Skin of body (tissue), 2 donors: ENCODE results near the gene PDZRN4. TPM values are rescaled to one million over a fixed set of nuclear protein-coding genes. Genes with fewer than 3 reads are reported as not detected.

Experiments
- DNase-seq: peaks from one replicate; lab custom pipeline; 2025; lab: John Stamatoyannopoulos, UW
- total RNA-seq: library from RNA; depleted of rRNA; stranded (reverse); fragments of >200 nt; gene quantifications from one replicate; pipeline ENCODE4 v1.2.3, GENCODE V29; 2014

The PDZRN4 gene
- total RNA-seq, 1 donor from 2014 or later, result 0.79 TPM

DNA sequence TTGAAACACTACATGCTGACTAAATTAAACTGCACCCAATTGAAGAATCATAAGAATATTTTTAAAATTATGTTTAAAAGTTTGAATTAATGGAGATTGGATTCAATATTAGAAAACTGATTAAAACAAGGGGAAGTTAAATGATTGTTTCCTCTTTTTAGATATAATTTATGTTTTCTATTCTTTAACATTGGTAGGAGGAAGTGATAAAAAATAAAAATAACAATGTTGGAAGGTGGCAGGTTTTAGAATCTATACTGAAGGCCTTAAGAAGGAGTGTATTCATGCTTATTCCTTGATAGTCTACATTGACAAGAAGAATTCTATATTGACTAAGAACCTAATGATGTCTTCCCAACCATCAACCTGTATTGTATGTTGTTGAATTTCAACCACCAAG, 168.1 kb downstream of the PDZRN4 start:
- DNase-seq, result no peak

DNA sequence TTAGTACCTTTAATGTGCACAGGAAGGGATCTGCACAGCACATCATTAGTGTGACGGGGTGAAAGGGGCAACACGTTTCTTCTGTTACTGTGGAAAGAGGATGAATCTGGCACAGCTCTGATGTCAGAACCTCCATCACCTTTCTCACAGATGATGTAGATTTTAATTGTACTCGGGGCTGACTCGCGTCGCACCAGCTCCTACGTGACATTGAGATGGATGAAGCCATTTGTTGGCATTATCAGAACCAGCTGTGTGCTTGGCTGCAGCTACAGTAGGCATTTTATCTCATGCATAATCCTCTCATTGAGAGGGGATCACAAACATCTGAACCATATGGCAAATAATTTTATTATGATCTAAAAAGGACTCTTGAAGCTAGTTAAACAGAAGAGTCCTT, 173.6 kb downstream of the PDZRN4 start:
- DNase-seq, result no peak

DNA sequence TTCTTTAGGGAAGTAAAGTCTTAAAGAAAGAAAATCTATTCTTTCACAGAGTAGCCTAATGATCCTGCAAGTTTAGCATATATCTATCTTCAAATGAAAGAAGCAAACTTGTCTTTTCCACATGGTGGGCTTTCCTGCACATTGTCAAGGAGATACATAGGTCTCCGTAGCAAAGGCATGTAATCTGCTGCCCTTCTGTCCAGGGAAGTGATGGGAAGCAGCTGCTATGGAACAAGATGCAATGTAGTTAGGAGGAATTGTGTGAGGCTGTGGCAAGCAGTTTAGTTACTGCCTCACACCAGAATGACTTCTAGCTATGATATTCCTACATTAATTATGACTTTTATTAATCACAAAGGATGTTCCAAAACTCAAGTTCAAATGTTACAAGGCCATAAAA, 174.4 kb downstream of the PDZRN4 start:
- DNase-seq, result no peak

DNA sequence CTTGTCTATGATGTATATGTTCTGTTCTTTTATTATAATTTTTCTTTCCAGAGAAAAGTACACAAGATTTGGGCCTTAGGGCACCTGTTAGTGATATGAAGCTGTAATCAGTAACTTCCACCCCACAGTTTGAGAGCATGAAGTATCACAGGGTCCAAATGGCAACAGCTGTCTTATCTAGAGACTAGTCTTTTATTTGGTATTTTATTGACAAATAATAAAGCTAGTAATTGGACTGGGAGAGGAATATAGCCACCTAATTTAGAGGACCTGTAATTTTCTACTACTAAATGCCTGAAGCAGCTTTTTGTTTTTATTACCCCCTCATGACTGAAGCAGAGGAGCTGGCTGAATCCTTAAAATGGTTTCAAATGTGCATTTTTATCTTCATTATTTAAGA, 174.8 kb downstream of the PDZRN4 start:
- no peak for DNase-seq

DNA sequence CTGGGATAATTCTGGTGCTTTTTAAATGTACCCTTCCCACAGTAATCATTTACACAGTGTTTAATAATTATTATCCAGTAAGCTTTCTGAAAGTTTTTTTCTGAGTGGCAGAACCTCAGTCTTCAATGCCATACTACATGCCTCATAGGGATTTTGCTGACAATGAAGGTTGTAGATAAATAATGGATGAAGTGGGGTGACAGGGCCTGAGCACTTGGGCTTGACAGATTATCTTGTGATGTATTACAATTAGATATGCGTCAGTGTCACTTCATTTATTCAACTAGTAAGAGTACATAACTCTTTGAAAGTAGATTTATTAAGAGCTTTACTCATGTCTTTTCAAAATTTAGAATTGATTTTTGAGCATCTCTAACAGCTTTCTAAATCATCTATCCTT, 176.1 kb downstream of the PDZRN4 start:
- DNase-seq, result no peak

DNA sequence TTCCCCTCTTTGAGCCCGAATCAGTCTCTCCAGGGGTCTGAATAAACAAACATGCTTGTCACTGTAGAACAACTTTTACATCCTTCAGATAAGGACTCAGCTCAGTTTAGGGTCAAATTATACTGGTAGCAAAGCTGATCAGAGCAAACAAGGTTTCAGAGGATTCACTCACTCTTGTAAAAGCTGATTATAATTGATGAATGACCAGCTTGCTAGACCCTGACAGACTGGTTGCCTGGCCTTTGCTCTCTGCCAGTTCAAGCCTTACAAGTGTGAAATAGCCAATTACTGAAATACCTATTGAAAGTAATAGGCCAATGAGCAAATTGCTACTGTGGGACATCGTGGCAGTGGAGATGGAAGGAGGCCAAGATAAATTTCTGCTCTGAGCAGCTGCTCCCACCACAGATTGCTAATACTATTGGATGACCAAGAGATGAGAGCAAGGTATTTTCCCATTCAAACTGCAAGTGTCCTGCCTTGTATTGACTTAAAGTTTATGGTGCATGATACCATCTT, 177.6 kb downstream of the PDZRN4 start:
- DNase-seq, result no peak

DNA sequence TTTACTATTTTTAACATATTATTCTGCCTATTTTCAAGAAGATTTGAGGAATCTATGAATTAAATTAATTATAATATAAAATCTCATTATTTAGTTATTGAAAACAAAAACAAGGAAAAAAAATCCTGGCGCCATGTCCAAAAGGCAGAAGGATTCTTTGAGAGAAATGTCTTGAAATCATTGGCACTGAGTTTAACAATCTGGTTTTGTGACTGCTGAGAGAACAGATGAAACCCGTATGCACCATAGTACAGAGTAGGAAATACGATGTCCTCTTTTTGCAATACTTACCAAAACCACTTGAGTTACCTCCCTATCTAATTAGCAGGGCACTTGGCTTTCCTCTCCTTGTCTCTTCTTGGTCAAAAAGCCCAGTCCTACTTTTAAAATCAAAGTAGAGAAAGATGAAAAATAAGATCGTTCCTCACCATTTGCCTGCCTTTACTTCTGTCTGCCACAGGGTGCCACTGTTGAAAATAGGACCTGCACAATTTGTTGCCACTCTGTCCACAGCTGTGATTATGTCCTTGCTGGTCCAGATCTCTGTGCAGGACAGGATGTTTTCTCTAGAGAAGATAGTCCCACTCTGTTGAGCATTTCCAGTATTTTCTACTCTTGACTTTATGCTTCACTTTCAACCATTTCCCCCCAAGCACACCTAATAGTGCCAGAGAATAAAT, 179.7 kb downstream of the PDZRN4 start:
- no peak for DNase-seq

DNA sequence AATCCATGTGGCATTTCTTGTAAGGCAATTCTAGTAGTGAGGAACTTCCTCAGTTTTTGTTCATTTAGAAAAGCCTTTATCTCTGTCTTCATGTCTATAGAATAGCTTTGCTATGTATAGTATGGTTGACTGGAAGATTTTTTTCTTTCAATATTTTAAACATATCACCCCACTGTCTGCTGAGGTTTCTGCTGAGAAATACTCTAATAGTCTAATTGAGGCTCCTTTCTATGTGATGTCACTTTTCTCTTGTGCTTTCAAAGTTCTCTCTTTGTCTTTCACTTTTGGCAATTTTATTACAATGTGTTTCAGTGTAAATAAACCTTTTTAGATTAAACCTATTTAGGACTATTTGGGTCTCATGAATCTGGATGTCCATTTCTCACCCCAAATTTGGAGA, 192.8 kb downstream of the PDZRN4 start:
- no peak for DNase-seq

DNA sequence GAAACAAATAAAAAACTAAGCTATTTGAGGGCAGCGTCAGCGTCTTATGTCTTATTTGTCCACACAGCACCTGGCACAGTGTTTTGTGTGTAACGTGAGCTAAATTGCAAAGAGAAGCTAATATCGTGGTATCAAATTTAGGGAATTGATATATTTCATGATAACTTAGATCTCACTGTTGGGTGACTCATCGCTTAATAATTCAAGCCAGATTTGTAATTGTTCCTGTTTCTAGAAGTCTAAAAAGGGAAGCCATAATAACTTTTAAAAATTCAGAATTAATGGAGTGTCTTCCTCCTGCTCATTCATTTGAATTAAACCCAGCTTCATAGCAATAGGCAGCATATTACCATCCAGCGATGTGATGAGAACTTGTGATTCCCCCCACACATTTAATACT, 214.7 kb downstream of the PDZRN4 start:
- no peak for DNase-seq

DNA sequence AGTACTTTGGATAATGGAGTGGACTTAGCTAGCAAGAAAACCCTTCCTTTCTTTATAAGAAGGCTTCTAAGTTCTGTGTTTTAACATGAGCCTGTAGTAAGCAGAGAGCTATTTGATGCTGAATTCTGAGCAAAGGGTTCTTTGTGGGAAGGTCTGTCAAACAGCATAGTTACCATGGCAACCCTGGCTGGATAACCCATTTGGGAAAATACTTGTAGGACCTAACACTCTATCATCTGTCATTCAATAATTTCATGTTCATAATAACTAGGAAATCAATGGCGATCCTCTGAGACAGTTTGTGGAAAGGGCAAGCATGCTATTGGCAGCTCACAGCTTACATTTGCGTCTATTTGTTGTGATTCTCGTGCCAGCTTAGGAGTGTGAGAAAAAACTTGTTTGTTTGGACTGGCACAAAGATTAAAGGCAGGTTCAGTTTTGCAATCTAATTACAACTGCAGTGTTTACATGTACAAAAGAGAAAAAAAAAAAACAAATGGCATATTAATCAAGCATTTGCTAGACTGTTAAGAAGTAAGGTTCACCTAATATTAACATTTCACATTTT, 219.2 kb downstream of the PDZRN4 start:
- DNase-seq, result no peak

DNA sequence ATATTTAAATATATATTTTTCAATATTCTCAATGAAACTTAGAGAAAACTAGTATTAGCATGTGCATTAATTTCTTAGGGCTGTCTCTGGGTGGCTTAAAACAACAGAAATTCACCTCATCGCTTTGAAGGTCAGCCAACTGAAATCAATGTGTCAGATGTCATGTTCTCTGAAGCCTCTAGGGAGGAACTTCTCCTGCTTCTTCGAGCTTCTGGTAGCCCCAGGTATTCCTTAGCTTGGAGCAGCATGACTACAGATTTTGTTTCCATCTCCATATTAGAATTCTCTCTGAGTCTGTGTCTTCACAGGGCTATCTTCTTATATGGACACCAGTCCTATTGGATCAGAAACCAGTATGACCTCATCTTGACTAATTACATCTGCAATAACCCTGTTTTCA, 221.5 kb downstream of the PDZRN4 start:
- DNase-seq, result no peak

DNA sequence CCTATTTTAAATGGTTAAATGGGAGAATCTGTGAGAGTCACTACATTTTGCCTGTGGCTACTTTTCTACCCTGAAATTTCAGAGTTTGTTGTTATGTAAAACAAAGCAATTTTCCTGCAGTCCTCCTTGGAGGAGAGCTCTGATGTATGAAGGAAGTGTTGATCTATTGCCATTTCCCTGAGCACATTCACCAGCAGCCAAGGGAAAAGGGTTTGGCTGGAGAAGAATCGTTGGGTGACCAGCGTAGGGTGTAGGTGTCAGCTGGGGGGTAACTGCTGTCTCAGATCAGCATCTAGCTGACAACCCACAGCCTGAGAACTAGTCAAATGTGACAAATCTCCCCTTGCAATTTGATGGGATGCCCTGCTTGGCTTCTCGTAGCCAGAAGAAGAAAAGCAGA, 230.5 kb downstream of the PDZRN4 start:
- no peak for DNase-seq

DNA sequence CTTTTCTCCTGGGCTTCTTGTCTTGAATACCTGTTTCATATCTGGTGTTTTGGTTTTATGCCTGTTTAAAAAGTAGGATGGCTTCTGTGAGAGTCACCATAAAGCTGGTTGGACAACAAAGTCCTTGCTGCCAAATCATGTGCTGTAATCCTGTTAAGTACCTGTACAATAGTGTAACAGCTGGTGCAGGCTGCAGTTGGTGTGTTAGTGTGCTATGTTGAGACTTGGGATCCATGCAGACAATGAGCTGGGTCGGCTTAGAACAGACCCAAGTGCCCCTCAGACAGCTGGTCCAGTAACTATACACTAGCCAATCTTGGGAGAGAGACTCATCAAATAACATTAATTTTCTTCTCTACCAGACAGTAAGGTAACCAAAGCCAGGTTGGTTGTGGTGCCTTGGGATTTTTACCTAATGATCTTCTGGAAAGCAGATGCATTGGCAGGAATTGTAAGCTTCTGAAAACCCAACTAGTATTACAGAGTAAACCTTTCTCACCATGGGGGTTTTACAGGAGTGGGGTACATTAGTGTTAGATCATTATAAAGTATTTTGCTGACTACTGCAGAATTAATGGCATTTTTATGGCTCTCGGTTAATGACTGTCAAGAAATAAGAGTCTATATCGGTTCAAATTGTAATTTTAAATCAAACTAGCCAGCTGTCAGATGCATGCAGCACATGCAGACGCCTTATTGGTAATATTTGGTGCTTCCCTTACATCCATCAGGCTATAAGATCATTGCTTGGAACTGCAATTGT, 231.2 kb downstream of the PDZRN4 start:
- no peak for DNase-seq

DNA sequence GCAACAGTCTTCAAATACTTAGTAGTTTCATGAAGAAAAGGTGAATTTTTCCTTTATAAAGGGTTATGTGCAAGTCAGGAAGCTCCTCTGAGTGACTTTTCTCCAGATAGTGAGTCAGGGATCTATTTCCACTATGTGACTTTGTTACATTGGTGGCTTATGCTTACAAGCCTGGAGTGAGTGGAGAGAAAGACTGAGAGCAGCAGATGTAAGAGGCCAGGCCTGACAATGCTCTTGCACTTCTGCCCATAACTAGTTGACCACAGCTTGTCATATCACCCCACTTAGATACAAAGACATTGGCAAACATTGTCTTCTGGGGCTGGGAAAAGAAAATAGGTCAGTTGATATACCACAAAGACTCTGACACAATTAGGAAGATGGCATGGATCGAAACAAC, 236.5 kb downstream of the PDZRN4 start:
- no peak for DNase-seq

DNA sequence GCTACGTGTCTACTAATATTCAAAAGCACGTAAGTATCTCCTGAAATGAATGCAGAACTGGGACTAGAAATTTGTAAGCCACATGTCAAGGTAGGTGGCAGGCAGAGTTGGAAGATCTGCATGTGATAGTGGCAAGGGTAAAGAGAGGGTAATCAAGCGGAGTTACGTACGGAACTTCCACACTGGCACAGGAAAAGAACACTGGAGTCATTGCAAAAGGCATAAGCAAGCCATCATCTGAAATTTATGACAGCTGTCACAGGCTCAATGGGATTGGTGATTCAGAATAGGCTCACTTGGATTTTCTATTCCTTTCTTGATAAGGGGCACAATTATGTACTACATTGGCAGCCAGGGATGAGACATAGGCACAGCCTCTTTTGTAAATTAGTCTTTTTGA, 245.3 kb downstream of the PDZRN4 start:
- no peak for DNase-seq

DNA sequence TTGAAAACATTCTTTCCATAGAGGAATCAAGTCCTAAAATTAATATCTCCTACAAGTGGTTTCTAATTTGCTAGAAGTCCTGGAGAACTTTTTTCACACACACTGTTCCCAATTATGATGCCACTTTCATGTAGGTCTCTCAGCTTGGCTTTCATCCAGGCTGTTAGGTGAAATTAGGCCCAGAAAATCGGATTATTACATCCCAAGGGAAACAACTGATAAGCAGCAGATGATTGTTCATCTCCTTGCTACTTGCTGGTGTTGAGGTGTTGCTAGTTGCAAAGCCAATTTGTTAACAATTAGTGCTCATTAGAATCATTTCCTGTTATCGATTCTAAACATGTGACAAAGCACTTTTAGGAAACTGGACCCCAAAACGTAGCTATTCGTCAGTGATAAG, 248.0 kb downstream of the PDZRN4 start:
- DNase-seq, result no peak

DNA sequence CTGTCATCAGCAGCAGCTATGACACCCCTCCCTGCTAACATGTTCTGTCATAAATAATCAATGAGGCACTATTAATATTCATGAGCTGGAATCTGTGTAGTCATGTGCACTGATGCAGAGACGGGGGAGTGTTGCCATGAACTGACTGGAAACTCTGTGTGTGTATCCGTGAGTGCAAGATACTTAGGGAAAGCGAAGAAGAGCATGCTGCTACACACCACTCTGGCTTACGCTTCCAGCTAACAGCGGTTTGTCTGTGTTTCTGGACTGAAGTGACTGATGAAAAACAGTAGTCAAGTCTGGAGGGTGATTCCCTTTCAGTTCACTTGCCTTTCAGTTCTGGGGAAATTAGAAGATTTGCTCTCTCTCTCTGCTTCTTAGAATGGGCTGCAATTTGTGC, 249.4 kb downstream of the PDZRN4 start:
- DNase-seq, result no peak

DNA sequence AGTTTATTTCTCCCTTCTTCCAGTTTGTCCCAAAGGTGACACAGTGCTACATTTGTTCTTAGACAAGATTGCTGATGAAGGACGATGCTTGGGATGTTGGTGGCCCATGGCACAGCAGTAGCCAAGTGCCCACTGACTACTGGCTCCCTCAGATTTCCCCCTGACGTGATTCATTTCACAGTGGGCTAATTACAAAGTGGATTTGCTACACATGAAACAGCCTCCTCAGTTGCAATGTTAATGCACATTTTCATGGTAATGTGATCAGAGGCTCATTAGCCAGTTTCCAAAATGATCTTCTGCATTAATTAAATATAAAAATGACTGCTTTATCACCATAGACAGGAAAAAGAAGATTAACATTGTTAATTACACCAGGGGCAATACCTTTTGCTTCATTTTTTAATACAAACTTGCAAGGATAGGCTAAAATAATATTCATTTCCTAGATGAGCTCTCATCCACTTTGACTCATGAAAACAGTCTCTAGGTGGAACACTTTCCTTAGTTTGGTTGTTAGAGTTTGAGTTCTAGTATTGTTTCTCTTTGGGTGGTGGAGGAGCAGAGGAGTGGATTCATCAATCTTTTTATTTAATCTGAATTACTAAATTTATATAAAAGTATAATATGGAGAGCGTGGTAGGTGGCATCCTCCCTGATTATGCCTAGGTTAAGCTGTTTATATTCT, 250.9 kb downstream of the PDZRN4 start:
- DNase-seq, result no peak

DNA sequence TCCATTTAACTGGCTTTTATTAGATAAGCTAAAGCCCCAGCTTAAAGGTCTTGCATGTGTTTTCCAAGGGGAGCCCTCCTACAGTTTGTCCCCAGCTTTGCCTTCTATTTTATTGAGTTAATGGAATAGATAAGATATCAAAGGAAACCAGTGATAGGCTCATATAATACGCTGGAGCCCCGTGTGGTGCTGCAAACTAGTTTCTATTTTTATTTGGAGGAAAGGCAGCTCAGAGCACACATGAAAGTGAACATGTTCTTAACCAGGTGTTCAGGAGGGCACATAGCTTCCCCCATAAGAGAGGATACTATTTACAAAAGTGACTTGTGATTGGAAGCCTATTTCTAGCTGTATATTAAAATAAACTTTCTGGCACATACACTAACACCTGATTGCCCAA, 251.7 kb downstream of the PDZRN4 start:
- no peak for DNase-seq

DNA sequence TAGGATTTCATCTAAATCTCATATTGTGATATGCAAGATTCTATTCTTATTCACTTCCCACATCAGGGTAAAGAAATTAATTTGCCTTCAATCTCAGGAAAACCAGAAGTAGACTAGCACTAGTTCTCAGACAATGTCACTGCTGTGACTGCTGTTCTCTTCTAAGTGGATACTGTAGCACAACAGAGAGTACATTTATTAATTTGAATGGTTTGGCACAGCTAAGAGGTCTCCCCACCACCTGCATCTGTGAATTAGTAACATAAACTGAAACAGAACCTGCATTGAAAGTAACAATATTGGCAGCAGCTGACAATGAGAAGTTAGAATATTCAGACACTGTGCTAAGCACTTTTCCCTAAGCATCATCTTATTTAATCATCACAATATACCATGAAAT, 253.1 kb downstream of the PDZRN4 start:
- no peak for DNase-seq

DNA sequence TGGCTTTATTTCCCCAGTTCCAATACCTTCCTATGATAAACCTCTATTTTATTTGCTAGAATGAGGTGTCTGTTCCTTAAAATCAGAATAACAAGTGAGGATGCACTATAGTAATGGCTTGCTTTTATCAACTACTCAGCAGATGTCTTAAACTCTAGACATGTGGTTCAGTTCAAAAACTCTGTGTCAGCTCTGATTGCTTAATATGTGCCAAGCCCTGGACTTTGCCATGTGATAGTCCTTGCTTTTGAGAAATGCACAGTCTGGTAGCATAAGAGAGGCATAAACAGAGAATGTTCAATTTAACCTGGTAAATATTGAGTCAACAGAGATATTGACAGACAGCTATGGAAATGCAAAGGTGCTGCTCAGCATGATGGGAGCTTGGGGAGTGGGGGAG, 254.8 kb downstream of the PDZRN4 start:
- no peak for DNase-seq

DNA sequence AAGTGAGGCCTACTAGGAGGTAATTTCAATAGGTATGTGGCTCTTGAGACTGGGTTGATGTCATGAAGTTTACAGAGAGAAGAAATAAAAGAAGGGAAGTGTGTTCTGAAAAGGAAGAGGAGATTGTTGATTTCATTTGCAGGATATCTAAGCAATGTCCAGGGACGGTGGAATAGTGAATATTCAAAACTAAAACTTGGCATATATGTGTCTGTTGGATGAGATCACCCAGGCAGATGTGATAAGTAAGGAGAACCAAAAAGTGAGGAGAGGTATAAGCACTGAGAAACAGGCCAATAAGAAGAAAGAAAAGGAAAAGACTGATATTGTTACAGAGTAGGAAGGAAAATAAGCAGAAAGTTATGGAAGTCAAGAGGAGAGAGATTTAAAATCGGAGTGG, 255.6 kb downstream of the PDZRN4 start:
- no peak for DNase-seq
